COR-L47 (cell line): ENCODE results near the gene REG3A.

ENCODE experiments used
- DNase-seq: peaks from one replicate; lab custom pipeline; 2025; lab: John Stamatoyannopoulos, UW

The REG3A gene

DNA sequence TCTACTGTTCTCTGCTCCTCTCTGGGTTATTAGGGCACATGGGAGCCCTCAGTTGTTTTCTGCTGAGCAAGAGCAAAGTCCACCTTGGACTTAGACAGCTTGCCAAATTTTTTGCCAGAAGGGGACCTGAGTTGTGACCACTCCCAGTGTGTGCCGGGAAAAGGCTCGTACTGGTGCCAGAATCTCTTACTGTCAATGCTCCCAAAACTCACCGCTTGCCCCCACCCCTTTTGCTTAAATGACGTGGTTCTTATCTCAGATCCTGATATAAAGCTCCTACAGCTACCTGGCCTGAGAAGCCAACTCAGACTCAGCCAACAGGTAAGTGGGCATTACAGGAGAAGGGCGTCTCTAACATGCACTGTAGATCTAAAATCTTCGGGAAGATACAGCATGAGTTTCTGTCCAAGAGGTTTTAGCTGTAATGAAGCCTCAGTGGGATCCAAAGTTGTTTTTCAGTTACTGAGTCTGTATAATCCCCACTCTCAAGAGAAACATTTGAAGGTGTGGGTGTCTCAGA lies 39.3 kb downstream of the REG3A start, which contains the start of gene REG1A:
REG1A (plus strand) TSS at position 295 of the 520 bp plus-strand sequence. CDS start 374 bp downstream, outside the sequence.
- DNase-seq, result no peak

DNA sequence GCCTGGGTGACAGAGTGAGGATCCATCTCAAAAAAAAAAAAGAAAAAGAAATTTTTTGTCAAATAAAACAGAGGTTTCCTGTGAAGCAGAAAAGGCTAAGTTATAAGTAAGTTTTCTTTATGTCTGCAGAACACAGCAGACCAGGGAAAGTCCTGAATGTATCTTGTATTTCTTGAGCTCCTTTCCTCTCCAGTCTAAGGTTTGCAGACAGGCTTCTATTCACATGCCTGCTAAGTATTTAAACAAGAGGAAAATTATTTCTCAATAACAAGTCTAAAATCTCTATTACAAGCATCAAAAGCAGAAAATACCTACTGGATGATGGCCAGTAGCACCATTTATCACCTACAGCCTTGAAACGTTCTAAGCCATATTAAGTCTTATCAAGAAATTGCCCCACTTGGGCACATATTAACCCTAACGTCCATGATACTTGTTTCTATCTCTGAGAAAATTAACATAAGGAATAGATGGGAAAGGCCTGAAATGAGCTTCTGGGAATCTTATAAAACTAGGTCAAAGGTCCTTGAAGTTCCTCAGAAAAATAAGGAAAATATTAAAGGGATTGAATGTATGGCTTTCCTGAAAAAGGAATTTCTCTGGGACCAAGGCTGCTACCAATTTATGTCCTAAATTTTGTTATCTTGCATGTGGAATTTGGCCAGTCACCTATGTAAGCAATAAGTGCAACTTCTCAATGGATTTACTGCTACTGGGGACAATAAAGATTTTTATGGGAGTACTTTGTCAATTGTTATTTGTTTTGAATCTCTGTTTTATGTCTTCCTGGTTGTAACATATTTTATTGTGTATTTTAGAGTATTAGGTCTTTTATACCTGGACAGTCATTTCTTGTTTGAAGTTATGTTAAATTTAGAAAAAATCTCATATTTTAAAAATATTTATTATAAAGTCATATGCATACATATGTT lies 42.3 kb downstream of the REG3A start:
- DNase-seq, result no peak

DNA sequence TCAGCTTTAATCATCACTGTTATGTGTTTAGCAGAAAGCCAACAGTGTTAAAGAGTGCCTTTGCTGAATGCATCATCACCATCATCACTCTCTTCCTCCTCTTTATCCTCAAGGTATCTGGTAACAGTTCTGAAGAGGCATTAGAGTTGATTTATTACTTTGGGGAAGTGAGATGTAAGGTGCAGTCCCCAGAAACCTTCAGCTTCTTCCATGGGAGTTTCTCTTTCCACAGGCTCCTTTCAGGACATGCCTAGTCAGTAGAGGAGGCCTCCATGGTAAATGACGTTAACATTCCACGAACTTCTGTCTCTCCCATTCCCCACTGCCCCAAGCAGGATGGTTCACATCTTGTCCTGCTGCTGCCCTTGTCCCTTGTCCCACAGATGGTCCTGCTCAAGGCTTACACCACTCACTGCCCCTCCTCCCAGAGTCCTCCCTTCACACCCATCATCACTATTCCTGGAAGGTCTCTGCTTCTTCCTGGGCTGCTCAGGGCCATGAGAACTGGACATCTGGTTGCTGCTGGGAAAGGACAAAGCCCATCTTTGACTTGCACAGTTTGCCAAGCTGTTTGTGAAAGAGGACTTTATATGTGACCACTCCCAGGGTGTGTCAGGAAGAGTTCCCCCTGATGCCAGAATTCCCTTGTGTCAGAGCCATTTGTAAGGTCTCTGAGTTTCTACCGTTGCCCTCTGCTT lies 44.6 kb downstream of the REG3A start:
- DNase-seq, result no peak

DNA sequence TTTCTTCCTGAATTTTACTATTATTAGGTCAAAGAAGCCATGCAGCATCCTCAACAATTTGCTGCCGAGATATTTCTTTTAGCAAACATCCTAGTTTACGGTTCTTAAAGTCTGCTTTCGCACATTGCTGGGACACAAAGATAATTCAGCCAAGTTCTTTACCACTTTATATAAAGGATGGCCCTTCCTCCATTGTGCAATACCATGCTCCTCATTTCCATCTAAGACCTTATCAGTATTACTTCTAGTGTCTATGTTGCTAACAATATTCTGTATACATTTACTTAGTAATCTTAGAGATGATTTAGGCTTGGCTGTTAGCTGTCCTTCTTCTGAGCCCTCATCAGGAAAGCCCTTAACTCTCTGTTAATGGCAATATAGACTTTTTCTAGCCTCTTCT lies 47.3 kb downstream of the REG3A start:
- no peak for DNase-seq
